B cell (primary cell): ENCODE data around the gene PRKAR2A. TPM values are rescaled to one million over a fixed set of nuclear protein-coding genes. Genes with fewer than 3 reads are reported as not detected.

Experiments used
- ATAC-seq: fragments of 200-7000 bp; cut with Tn5 transposase; one replicate; pipeline ENCODE4 v1.10.0; 2021; ENCODE audit warnings: low read depth, mild to moderate bottlenecking, moderate number of reproducible peaks, moderate library complexity
- CTCF ChIA-PET: fragments of 350-600 bp; sonication (Branson Sonifier 250); formaldehyde crosslinking; loops from one replicate; lab custom pipeline; 2021; ENCODE audit warnings: antibody characterized with exemption, inconsistent platforms; lab: Charles Lee
- POLR2A ChIA-PET: fragments of 350-600 bp; sonication (Branson Sonifier 250); formaldehyde crosslinking; loops from one replicate; lab custom pipeline; 2021; ENCODE audit warnings: antibody characterized with exemption; lab: Charles Lee
- DNase-seq: peaks from one replicate; pipeline ENCODE4 v3.0.0; 2013
- H2AFZ ChIP-seq: 2 replicates; pipeline ENCODE4 v1.6.1; 2012; ENCODE audit warnings: mild to moderate bottlenecking, low read depth, low read length; ENCODE audit not compliant: insufficient read depth, poor library complexity, severe bottlenecking
- H3K27ac ChIP-seq, 2 donors: 1 replicate in 1 of 2; 2 replicates in 1 of 2; pipeline ENCODE4 v1.5.1; 2012 to 2013; ENCODE audit warnings: low read length in 2 of 2, mild to moderate bottlenecking in 2 of 2, moderate library complexity in 1 of 2
- H3K27me3 ChIP-seq, 4 experiments: fragments of 200-600 bp in 1 of 4; sonication (generic) in 1 of 4; replicated peaks in 1 of 4; 1 replicate in 2 of 4; 2 replicates in 2 of 4; pipeline versions ENCODE4 v1.6.1 to v1.7.0; 2013 to 2016; ENCODE audit warnings: low read length in 3 of 4, mild to moderate bottlenecking in 2 of 4, mixed read lengths in 1 of 4, moderate library complexity in 1 of 4; ENCODE audit not compliant: insufficient read depth in 4 of 4, control insufficient read depth in 3 of 4; ENCODE audit errors: control extremely low read depth in 1 of 4
- H3K36me3 ChIP-seq, 2 experiments: replicated peaks in 1 of 2; 1 replicate in 1 of 2; 2 replicates in 1 of 2; pipeline versions ENCODE4 v1.6.1 to v1.7.1; 2013; ENCODE audit warnings: low read length in 1 of 2; ENCODE audit not compliant: insufficient read depth in 2 of 2, control insufficient read depth in 1 of 2; ENCODE audit errors: control extremely low read depth in 1 of 2, extremely low read depth in 1 of 2
- H3K4me1 ChIP-seq, 2 donors: fragments of 200-600 bp in 1 of 2; sonication (generic) in 1 of 2; 1 replicate in 1 of 2; 2 replicates in 1 of 2; pipeline versions ENCODE4 v1.5.1 to v1.6.1; 2013 to 2017; ENCODE audit warnings: low read length in 2 of 2; ENCODE audit not compliant: control insufficient read depth in 2 of 2, insufficient read depth in 2 of 2
- H3K4me2 ChIP-seq: replicated peaks from 2 replicates; pipeline ENCODE3; 2012; ENCODE audit warnings: mild to moderate bottlenecking, low read depth, low read length; ENCODE audit not compliant: poor library complexity, severe bottlenecking
- H3K4me3 ChIP-seq, 5 experiments: fragments of 200-600 bp in 1 of 5; sonication (generic) in 1 of 5; 1 replicate in 3 of 5; 2 replicates in 2 of 5; pipeline versions ENCODE4 v1.5.1 to v1.7.0; 2011 to 2016; ENCODE audit warnings: low read length in 4 of 5, mild to moderate bottlenecking in 4 of 5, low read depth in 2 of 5, control low read depth in 1 of 5, moderate library complexity in 1 of 5; ENCODE audit not compliant: insufficient read depth in 1 of 5; ENCODE audit errors: control extremely low read depth in 1 of 5, extremely low read depth in 1 of 5
- H3K79me2 ChIP-seq: fragments of 200-600 bp; sonication (generic); one replicate; pipeline ENCODE4 v1.6.0; 2016; ENCODE audit warnings: low read length; ENCODE audit not compliant: control insufficient read depth, insufficient read depth
- H3K9ac ChIP-seq: fragments of 200-600 bp; sonication (generic); 2 replicates; pipeline ENCODE4 v1.6.1; 2017; ENCODE audit warnings: mild to moderate bottlenecking, low read length, moderate library complexity
- H3K9me3 ChIP-seq, 3 donors: one replicate each; pipeline versions ENCODE4 v1.6.1 to v1.7.1; 2013; ENCODE audit warnings: low read length in 2 of 3; ENCODE audit not compliant: control insufficient read depth in 2 of 3, insufficient read depth in 1 of 3; ENCODE audit errors: control extremely low read depth in 1 of 3
- H4K20me1 ChIP-seq: 2 replicates; pipeline ENCODE4 v1.6.0; 2012; ENCODE audit warnings: mild to moderate bottlenecking, low read length; ENCODE audit not compliant: insufficient read depth, control insufficient read depth, poor library complexity, severe bottlenecking
- H3K27ac Mint-ChIP-seq: one replicate; pipeline ENCODE4 v1.8.0; 2021; ENCODE audit warnings: mixed read lengths
- H3K27me3 Mint-ChIP-seq: one replicate; pipeline ENCODE4 v1.8.0; 2021; ENCODE audit warnings: mixed read lengths
- H3K4me1 Mint-ChIP-seq: one replicate; pipeline ENCODE4 v1.8.0; 2021; ENCODE audit warnings: mixed read lengths
- H3K4me3 Mint-ChIP-seq: one replicate; pipeline ENCODE4 v1.8.0; 2021; ENCODE audit warnings: mixed read lengths
- H3K9me3 Mint-ChIP-seq: one replicate; pipeline ENCODE4 v1.8.0; 2022; ENCODE audit warnings: mixed read lengths; ENCODE audit not compliant: insufficient read depth
- EZH2 ChIP-seq: IDR thresholded peaks from 2 replicates; pipeline ENCODE4 v1.6.1; 2012; ENCODE audit warnings: borderline replicate concordance, low read depth, mild to moderate bottlenecking, moderate library complexity, low read length; ENCODE audit not compliant: insufficient read depth, poor library complexity, severe bottlenecking
- WGBS: methylation state at CpG from one replicate; pipeline ENCODE4 v1.1.5; 2013; ENCODE audit warnings: missing lambda C conversion rate; ENCODE audit not compliant: insufficient coverage; 5-methylcytosine and 5-hydroxymethylcytosine counted together
- intact Hi-C: fragments of 100-400 bp; cut with micrococcal nuclease; formaldehyde crosslinking; loops from one replicate; pipeline ENCODE4 v1.10.0; 2022
- polyA plus RNA-seq: library from polyadenylated mRNA; depleted of rRNA; stranded (reverse); fragments of >200 nt; gene quantifications from 2 replicates; pipeline ENCODE4 v1.2.3, GENCODE V29; 2012
- total RNA-seq, 2 donors: library from RNA; stranded (reverse); fragments of 120-200 nt in 1 of 2; gene quantifications; 1 replicate in 1 of 2; 2 replicates in 1 of 2; pipeline versions ENCODE4 v1.2.3 to v1.2.4, GENCODE V29; 2013 to 2022
- TF ChIP-seq, protein P1 (sequence below): fragments of 200-600 bp; IDR thresholded peaks from one replicate; pipeline ENCODE4 v1.8.0; 2022; ENCODE audit warnings: antibody characterized with exemption, mild to moderate bottlenecking

Gene PRKAR2A
- total and polyA plus RNA-seq, 2 donors (not counting 1 experiment from before 2014, with no cell fraction given) = 4.3 to 25.0 TPM

DNA sequence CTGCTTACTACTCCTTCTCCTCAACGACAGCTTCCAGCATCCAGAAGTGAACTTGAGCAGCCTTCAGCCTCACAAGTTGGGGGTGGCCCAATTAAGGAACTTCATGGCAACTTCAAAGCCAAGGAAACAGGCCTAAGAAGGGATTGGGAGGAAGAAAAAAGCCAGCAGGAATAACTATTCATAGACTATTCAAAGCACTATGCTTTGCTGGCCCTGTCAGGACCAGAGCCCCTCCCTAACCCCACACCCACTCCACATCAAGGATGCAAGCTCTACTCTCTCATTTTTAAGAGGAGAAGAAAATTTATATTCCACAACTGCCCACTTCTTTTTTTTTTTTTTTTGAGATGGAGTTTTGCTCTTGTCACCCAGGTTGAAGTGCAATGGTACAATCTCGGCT, 10.0 kb upstream of the PRKAR2A start:
- Histone ChIP-seq H3K9ac (no peak overlapping the region), H3K9me3 (no peaks in the 10 kb centered on the region), H3K27me3 (no peaks in the 10 kb centered on the region), H3K36me3 (peaks cover 4 to 21% of the 10 kb centered on the region in 2 experiments), H3K4me2 (no peak overlapping the region), H4K20me1 (no peaks in the 10 kb centered on the region), H3K27ac (no peak overlapping the region), H2AFZ (no peak overlapping the region), H3K4me1 (no peaks in the 10 kb centered on the region), H3K4me3 (no peak overlapping the region), H3K79me2 (no peaks in the 10 kb centered on the region)
- Mint-ChIP-seq H3K27ac (no peak overlapping the region), H3K4me3 (no peak overlapping the region), H3K4me1 (no peaks in the 10 kb centered on the region), H3K9me3 (no peaks in the 10 kb centered on the region), H3K27me3 (no peaks in the 10 kb centered on the region)
- POLR2A ChIA-PET = interaction anchor here (1.0 kb wide), 1 partner anchor 12 kb away, joined by 5 read pairs; no protein-coding TSS in a partner anchor
- ATAC-seq (no peak), DNase-seq (no peak)
- WGBS = 100% methylated on average over 1 of the region's 2 CpGs
- intact Hi-C loops = no loop called here
- CTCF ChIA-PET = no interaction called here
- TF ChIP-seq, protein P1, sequence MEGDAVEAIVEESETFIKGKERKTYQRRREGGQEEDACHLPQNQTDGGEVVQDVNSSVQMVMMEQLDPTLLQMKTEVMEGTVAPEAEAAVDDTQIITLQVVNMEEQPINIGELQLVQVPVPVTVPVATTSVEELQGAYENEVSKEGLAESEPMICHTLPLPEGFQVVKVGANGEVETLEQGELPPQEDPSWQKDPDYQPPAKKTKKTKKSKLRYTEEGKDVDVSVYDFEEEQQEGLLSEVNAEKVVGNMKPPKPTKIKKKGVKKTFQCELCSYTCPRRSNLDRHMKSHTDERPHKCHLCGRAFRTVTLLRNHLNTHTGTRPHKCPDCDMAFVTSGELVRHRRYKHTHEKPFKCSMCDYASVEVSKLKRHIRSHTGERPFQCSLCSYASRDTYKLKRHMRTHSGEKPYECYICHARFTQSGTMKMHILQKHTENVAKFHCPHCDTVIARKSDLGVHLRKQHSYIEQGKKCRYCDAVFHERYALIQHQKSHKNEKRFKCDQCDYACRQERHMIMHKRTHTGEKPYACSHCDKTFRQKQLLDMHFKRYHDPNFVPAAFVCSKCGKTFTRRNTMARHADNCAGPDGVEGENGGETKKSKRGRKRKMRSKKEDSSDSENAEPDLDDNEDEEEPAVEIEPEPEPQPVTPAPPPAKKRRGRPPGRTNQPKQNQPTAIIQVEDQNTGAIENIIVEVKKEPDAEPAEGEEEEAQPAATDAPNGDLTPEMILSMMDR = no peak
- TF ChIP-seq EZH2 = no peak

DNA sequence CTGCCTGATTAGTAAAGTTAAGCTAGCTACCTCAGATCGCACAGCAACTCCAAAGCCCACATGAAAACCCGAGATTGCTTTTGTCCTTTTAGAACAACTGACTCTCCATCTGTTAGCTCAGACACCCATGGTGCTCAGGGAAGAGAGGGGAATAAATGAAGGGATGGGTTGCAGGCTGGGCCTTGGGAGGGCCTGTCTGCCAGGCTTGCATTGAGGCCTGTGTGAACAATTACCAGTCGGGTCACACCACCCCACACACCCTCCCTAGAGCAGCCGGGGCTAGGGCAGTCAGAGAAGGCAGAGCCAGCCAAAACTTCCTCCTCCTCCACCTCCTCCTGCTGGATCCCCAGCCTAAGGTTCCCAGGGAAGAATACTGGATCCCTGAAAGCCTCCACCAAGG, 8.8 kb upstream of the PRKAR2A start:
- no peak overlapping the region for H3K4me2 ChIP-seq
- POLR2A ChIA-PET = no interaction called here

More for the DNA sequence above, 8.8 kb upstream of the PRKAR2A start:
- Histone ChIP-seq H3K9me3 (no peaks in the 10 kb centered on the region), H3K36me3 (peaks cover 4 to 19% of the 10 kb centered on the region in 2 experiments), H3K79me2 (no peaks in the 10 kb centered on the region), H4K20me1 (no peaks in the 10 kb centered on the region), H3K9ac (no peak overlapping the region), H3K4me3 (no peak overlapping the region), H3K27me3 (no peaks in the 10 kb centered on the region), H2AFZ (no peak overlapping the region), H3K4me1 (no peaks in the 10 kb centered on the region), H3K27ac (no peak overlapping the region)
- Mint-ChIP-seq H3K9me3 (no peaks in the 10 kb centered on the region), H3K4me3 (no peak overlapping the region), H3K27me3 (no peaks in the 10 kb centered on the region), H3K27ac (no peak overlapping the region), H3K4me1 (no peaks in the 10 kb centered on the region)
- CTCF ChIA-PET = interaction anchor here (1.0 kb wide), 1 partner anchor 42 kb away, joined by 3 read pairs; the partner anchor contains the start of gene SLC25A20
- ATAC-seq (no peak), DNase-seq (no peak)
- TF ChIP-seq EZH2 = no peak
- TF ChIP-seq, protein P1 = no peak
- 83% methylated on average over 4 of the region's 4 CpGs for WGBS
- intact Hi-C loops = no loop called here
